SK-N-SH treated with all-trans-retinoic acid at 6 μM for 48 hours (cell line): Measurements from ENCODE around the gene FOXF2.

Experiments
- ESRRG ChIP-seq: fragments of 250-450 bp; sonication (Bioruptor Pico); IDR thresholded peaks from 2 replicates; pipeline ENCODE4 v1.6.1; 2021; ENCODE audit warnings: mild to moderate bottlenecking
- GLIS3 ChIP-seq: fragments of 250-450 bp; sonication (Bioruptor Pico); IDR thresholded peaks from 2 replicates; pipeline ENCODE4 v1.5.0; 2020; ENCODE audit warnings: mild to moderate bottlenecking, moderate library complexity
- PATZ1 ChIP-seq: fragments of 250-450 bp; sonication (Bioruptor Pico); IDR thresholded peaks from 2 replicates; pipeline ENCODE4 v1.8.0; 2020; ENCODE audit warnings: mild to moderate bottlenecking, moderate library complexity, borderline replicate concordance
- POU6F1 ChIP-seq: fragments of 250-450 bp; sonication (Bioruptor Pico); IDR thresholded peaks from 2 replicates; pipeline ENCODE4 v1.8.0; 2021; ENCODE audit warnings: low read depth, mild to moderate bottlenecking, moderate library complexity, borderline replicate concordance
- PPARA ChIP-seq: fragments of 250-450 bp; sonication (Bioruptor Pico); IDR thresholded peaks from 2 replicates; pipeline ENCODE4 v1.5.0; 2020; ENCODE audit warnings: mild to moderate bottlenecking, borderline replicate concordance
- TCF4 ChIP-seq: fragments of 250-450 bp; sonication (Bioruptor Pico); IDR thresholded peaks from 2 replicates; pipeline ENCODE4 v1.8.0; 2021; ENCODE audit warnings: mild to moderate bottlenecking, moderate library complexity, borderline replicate concordance
- TSHZ2 ChIP-seq: fragments of 250-450 bp; sonication (Bioruptor Pico); IDR thresholded peaks from 2 replicates; pipeline ENCODE4 v1.5.0; 2020; ENCODE audit warnings: mild to moderate bottlenecking, moderate library complexity
- ZC3H10 ChIP-seq: fragments of 250-450 bp; sonication (Bioruptor Pico); IDR thresholded peaks from 2 replicates; pipeline ENCODE4 v1.5.1; 2021; ENCODE audit warnings: mild to moderate bottlenecking, moderate library complexity
- ZFP3 ChIP-seq: fragments of 250-450 bp; sonication (Bioruptor Pico); IDR thresholded peaks from 2 replicates; pipeline ENCODE4 v1.5.0; 2020; ENCODE audit warnings: mild to moderate bottlenecking, moderate library complexity

DNA sequence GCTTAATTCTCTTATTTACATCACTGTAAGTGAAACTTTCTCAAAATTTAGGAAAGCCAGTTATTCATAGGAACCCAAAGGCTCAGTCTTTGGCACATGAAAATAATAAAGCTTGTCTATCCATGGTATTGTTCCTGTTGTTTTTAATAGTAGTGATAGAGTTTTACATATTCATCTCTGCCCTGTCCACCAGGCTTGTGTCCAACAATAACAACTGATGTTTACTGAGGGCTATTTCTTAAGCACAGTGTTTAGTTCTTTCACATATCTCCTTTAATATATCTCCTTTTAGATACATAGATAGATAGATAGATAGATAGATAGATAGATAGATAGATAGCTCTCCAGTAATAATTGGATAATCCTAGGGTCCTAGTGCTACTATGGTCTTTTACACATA is 43.3 kb upstream of the FOXF2 start:
- TF ChIP-seq PATZ1 (CRISPR knock-in tag) (no peak), ZFP3 (no peak), POU6F1 (CRISPR knock-in tag) (no peak), GLIS3 (CRISPR knock-in tag) (no peak), TSHZ2 (CRISPR knock-in tag) (no peak), PPARA (no peak), ESRRG (CRISPR knock-in tag) (no peak), ZC3H10 (CRISPR knock-in tag) (no peak), TCF4 (CRISPR knock-in tag) (no peak)
